Liver (tissue), 9 donors: ENCODE results near the gene GRK3. TPM values are rescaled to one million over a fixed set of nuclear protein-coding genes. Genes with fewer than 3 reads are reported as not detected.

Experiments
- DNase-seq: peaks from one replicate; pipeline ENCODE4 v3.0.0-alpha.2; 2017; ENCODE audit warnings: low spot score
- H3K27ac ChIP-seq, 2 donors: one replicate each; pipeline ENCODE4 v1.7.0; 2013; ENCODE audit warnings: inconsistent platforms in 2 of 2, low read length in 2 of 2, control low read depth in 1 of 2, low read depth in 1 of 2, mild to moderate bottlenecking in 1 of 2
- H3K27me3 ChIP-seq, 4 donors: one replicate each; pipeline versions ENCODE4 v1.6.1 to v1.7.0; 2013; ENCODE audit warnings: low read length in 3 of 4, inconsistent platforms in 1 of 4, mild to moderate bottlenecking in 1 of 4, moderate library complexity in 1 of 4; ENCODE audit not compliant: control insufficient read depth in 4 of 4, insufficient read depth in 4 of 4
- H3K36me3 ChIP-seq, 4 donors: one replicate each; pipeline versions ENCODE4 v1.6.1 to v1.7.0; 2013; ENCODE audit warnings: low read length in 3 of 4, mild to moderate bottlenecking in 3 of 4, low read depth in 1 of 4, moderate library complexity in 1 of 4; ENCODE audit not compliant: control insufficient read depth in 4 of 4, insufficient read depth in 3 of 4
- H3K4me1 ChIP-seq, 4 donors: one replicate each; pipeline versions ENCODE4 v1.6.1 to v1.7.0; 2013; ENCODE audit warnings: low read length in 3 of 4, mild to moderate bottlenecking in 3 of 4, moderate library complexity in 1 of 4; ENCODE audit not compliant: control insufficient read depth in 4 of 4, insufficient read depth in 4 of 4
- H3K4me3 ChIP-seq, 3 donors: one replicate each; pipeline versions ENCODE4 v1.6.1 to v1.7.0; 2013; ENCODE audit warnings: low read length in 3 of 3, control low read depth in 1 of 3, low read depth in 1 of 3, mild to moderate bottlenecking in 1 of 3
- H3K9ac ChIP-seq, 2 donors: one replicate each; pipeline ENCODE4 v1.7.0; 2013; ENCODE audit warnings: low read length in 2 of 2, mild to moderate bottlenecking in 2 of 2, moderate library complexity in 2 of 2, control low read depth in 1 of 2, low read depth in 1 of 2
- H3K9me3 ChIP-seq, 4 donors: one replicate each; pipeline versions ENCODE4 v1.6.1 to v1.7.0; 2013; ENCODE audit warnings: low read length in 3 of 4; ENCODE audit not compliant: control insufficient read depth in 4 of 4
- CTCF ChIP-seq: fragments of 150-350 bp; IDR thresholded peaks from 2 replicates; pipeline ENCODE4 v1.5.1; 2017; ENCODE audit warnings: improper control_type of control experiment, low read depth, low read length; ENCODE audit not compliant: missing input control
- EGR1 ChIP-seq, 2 donors: IDR thresholded peaks; 2 replicates each; pipeline ENCODE4 v1.6.1; 2016 to 2018; ENCODE audit warnings: antibody characterized with exemption in 2 of 2, low read depth in 2 of 2
- FOXA1 ChIP-seq: IDR thresholded peaks from 2 replicates; pipeline ENCODE4 v1.6.1; 2016; ENCODE audit warnings: antibody characterized with exemption
- GABPA ChIP-seq, 2 donors: IDR thresholded peaks in 1 of 2; conservative IDR thresholded peaks in 1 of 2; 2 replicates each; pipeline ENCODE4 v1.6.1; 2016; ENCODE audit warnings: antibody characterized with exemption in 2 of 2, mild to moderate bottlenecking in 1 of 2, moderate library complexity in 1 of 2
- HNF4A ChIP-seq, 2 donors: conservative IDR thresholded peaks; 2 replicates each; pipeline ENCODE4 v1.6.1; 2016; ENCODE audit warnings: antibody characterized with exemption in 2 of 2, mild to moderate bottlenecking in 2 of 2
- HNF4G ChIP-seq: IDR thresholded peaks from 2 replicates; pipeline ENCODE4 v1.6.1; 2016; ENCODE audit warnings: antibody characterized with exemption
- JUND ChIP-seq, 2 donors: IDR thresholded peaks; 2 replicates each; pipeline ENCODE4 v1.6.1; 2016; ENCODE audit warnings: antibody characterized with exemption in 2 of 2
- MAX ChIP-seq: IDR thresholded peaks from 2 replicates; pipeline ENCODE4 v1.6.1; 2016; ENCODE audit warnings: antibody characterized with exemption
- NR2F2 ChIP-seq: IDR thresholded peaks from 2 replicates; pipeline ENCODE4 v1.6.1; 2016; ENCODE audit warnings: antibody characterized with exemption
- RAD21 ChIP-seq, 2 donors: IDR thresholded peaks; 2 replicates each; pipeline ENCODE4 v1.6.1; 2016; ENCODE audit warnings: antibody characterized with exemption in 2 of 2, mild to moderate bottlenecking in 2 of 2
- REST ChIP-seq: IDR thresholded peaks from 2 replicates; pipeline ENCODE4 v1.6.1; 2016; ENCODE audit warnings: antibody characterized with exemption, mild to moderate bottlenecking
- RXRA ChIP-seq, 2 donors: IDR thresholded peaks; 2 replicates each; pipeline ENCODE4 v1.6.1; 2017 to 2018; ENCODE audit warnings: antibody characterized with exemption in 2 of 2, mild to moderate bottlenecking in 1 of 2
- SP1 ChIP-seq: IDR thresholded peaks from 2 replicates; pipeline ENCODE4 v1.6.1; 2018; ENCODE audit warnings: antibody characterized with exemption, mild to moderate bottlenecking
- TAF1 ChIP-seq: conservative IDR thresholded peaks from 2 replicates; pipeline ENCODE4 v1.6.1; 2016; ENCODE audit warnings: antibody characterized with exemption, mild to moderate bottlenecking
- ZBTB33 ChIP-seq: IDR thresholded peaks from 2 replicates; pipeline ENCODE4 v1.6.1; 2016; ENCODE audit warnings: antibody characterized with exemption
- WGBS: extraction: QIAGEN DNeasy Blood & Tissue Kit; methylation state at CpG from one replicate; pipeline ENCODE4 v1.1.7; 2013; 5-methylcytosine and 5-hydroxymethylcytosine counted together
- polyA plus RNA-seq, 2 donors: library from polyadenylated mRNA; stranded (reverse) in 1 of 2; unstranded in 1 of 2; fragments of 200-250 nt in 1 of 2; fragments of >200 nt in 1 of 2; fragmentation: Nextera tagmentation in 1 of 2; extraction: Ambion mirVana in 1 of 2; gene quantifications; one replicate each; pipeline versions ENCODE4 v1.2.1 to v1.2.3, GENCODE V29; 2013 to 2015
- total RNA-seq, 2 donors: library from RNA; depleted of rRNA; stranded (reverse); fragments of >200 nt; gene quantifications; one replicate each; pipeline ENCODE4 v1.2.3, GENCODE V29; 2014
- donor health status: healthy.
- donor health status: healthy.
- donor health status: healthy.
- donor health status: healthy.
- donor health status: healthy.

GRK3 gene
- total and polyA plus RNA-seq, 4 donors: 0.79 to 6.5 (median 2.4) TPM

GRCh38 chr22:25629613-25630012 lies 65.1 kb downstream of the GRK3 start (continued):
- TF ChIP-seq REST: no peak
- TF ChIP-seq HNF4A (conservative IDR thresholded peaks at IDR 0.05): no peak

- Histone ChIP-seq H3K9ac (no peak overlapping the region), H3K27me3 (no peaks in the 10 kb centered on the region), H3K9me3 (no peaks in the 10 kb centered on the region), H3K27ac (no peak overlapping the region), H3K4me1 (no peaks in the 10 kb centered on the region), H3K4me3 (no peak overlapping the region), H3K36me3 (no peaks in the 10 kb centered on the region)
- WGBS: 91% methylated on average over 5 of the region's 5 CpGs
- no peak for TF ChIP-seq JUND (IDR thresholded peaks at IDR 0.05)
- no peak for TF ChIP-seq RAD21 (IDR thresholded peaks at IDR 0.05)
- no peak for TF ChIP-seq EGR1 (IDR thresholded peaks at IDR 0.05; ENCODE audit: low read depth in 2 of 2)
- no peak for TF ChIP-seq MAX
- TF ChIP-seq FOXA1: no peak
- TF ChIP-seq RXRA (IDR thresholded peaks at IDR 0.05): no peak
- no peak for TF ChIP-seq SP1
- TF ChIP-seq TAF1: no peak
- no peak for TF ChIP-seq CTCF
- no peak for TF ChIP-seq GABPA (IDR thresholded peaks at IDR 0.05 in 1 of 2, conservative IDR thresholded peaks at IDR 0.05 in 1 of 2)
- TF ChIP-seq NR2F2: no peak
- no peak for TF ChIP-seq HNF4G
- TF ChIP-seq ZBTB33: no peak
- DNase-seq: no peak
These were observed 66.0 kb downstream of the GRK3 start for GRCh38 chr22:25630447-25630846.

- Histone ChIP-seq H3K4me3 (no peak overlapping the region), H3K9ac (no peak overlapping the region), H3K27ac (no peak overlapping the region), H3K9me3 (peaks cover 0 to 6% (median 0%) of the 10 kb centered on the region in 4 donors), H3K36me3 (no peaks in the 10 kb centered on the region), H3K4me1 (no peaks in the 10 kb centered on the region), H3K27me3 (no peaks in the 10 kb centered on the region)
- WGBS: 80% methylated on average over 2 of the region's 2 CpGs
- no peak for TF ChIP-seq CTCF
- no peak for TF ChIP-seq NR2F2
- DNase-seq: no peak
These were observed 71.8 kb downstream of the GRK3 start for GRCh38 chr22:25636323-25636722.
